Hindlimb muscle (tissue), 1 donor: ENCODE measurements around the gene CCL21. TPM values are rescaled to one million over a fixed set of nuclear protein-coding genes. Genes with fewer than 3 reads are reported as not detected.

Experiments
- DNase-seq: peaks from one replicate; pipeline ENCODE4 v3.0.0-alpha.2; 2013
- polyA plus RNA-seq: library from polyadenylated mRNA; unstranded; fragments of 120-200 nt; gene quantifications from one replicate; pipeline ENCODE4 v1.2.1, GENCODE V29; 2013; ENCODE audit not compliant: insufficient read length

The CCL21 gene
- polyA plus RNA-seq, 1 donor: 4.3 TPM

GRCh38 chr9:34669809-34670562, 40.0 kb downstream of the CCL21 start:
- DNase-seq: no peak

- DNase-seq: peak; percentile 94
Measured at GRCh38 chr9:34665381-34666250, 44.3 kb downstream of the CCL21 start.

DNA sequence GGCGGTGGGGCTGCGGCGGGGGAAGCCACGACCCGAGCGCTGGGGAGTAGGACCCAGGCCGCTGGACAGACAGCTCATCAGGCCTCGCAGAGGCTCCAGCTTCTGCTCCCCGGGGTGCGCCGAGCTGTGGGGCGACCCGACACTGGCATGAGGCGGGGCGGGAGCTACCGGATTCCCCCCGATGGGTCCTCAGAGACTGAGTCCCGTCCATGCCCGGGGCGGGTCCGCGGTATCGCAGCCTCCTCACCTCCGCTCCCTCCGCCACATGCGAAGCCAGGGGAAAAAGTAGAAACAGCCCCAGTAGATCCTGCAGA, 44.9 kb downstream of the CCL21 start:
- no peak for DNase-seq

DNA sequence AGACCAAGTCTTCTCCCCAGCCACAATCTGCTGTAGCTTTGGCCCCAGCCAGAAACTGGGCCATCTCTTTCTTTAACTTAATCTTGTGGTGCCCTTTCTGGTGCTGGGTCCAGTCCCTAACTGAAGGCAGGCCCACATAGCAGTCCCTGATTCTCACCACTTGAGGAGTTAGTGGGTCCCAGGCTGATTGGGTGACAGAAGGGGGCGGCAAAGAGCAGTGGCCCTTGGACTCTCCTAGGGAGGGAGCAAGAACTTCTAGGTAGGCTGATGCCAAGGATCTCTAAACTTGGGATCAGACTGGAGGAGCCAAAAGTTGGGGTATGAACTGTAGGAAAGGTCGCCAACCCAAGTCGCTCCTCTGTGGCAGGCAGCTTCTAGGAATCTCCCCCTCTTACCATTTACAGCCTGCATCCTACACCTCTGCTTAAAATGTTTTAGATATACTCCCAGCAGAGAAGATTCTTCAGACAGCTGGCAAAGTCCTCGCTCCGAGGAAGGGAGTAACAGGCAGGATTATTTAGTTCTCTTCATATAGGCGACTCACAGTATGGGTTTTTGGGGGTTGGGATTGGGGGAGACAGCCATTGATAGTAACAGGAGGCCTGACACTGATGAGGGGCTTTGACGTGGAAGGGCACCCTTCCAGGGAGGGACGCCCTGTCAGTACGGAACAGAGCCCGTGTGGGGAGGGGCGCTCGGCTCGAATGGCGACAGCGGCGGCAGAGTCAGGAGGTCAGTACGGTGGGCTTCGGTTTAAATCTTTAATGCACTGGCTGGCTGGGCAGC, 45.5 kb downstream of the CCL21 start:
- peak; percentile 72 for DNase-seq

- DNase-seq: no peak
Measured at GRCh38 chr9:34663303-34663605, 46.7 kb downstream of the CCL21 start.

- no peak for DNase-seq
Measured at GRCh38 chr9:34662526-34663302, 47.2 kb downstream of the CCL21 start, which contains the start of gene CCL27. CCL27 (minus strand) TSS chr9:34662657; CDS start chr9:34662633, 24 bp downstream.

DNA sequence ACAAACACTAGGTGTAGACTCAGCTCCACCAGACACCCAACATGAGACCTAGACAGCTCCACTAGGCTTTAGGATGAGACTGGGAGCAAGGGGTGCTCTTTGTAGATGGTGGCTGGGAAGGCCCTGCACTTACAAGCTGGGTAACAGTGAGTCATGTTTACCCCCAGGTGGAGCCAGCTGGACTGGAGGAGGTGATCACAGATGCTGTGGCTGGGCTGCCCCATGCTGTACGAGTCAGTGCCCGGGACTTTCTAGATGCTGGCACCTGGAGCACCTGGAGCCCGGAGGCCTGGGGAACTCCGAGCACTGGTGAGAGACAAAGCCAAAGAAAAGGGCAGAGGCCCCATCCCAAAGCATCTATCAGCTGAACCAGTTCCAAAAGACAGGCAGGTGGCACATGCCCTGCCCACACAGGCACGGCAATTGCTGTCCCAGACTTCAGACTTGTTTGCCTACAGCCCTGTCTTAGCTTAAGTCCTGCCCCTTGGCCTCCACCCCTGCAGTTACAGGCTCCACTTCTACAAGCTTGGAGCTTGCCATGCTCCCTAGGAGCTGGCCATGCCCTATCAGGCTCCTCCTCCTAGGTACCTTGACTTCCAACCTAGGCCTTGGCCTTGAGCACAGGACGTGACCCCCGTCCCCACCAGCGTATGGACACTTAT, 50.2 kb downstream of the CCL21 start:
- DNase-seq: no peak

Other genes starting within 250 kb of the CCL21 start
- gene ENHO, start 187.1 kb downstream of the CCL21 start, polyA plus RNA-seq: 4.3 TPM
- 53.8 TPM for gene CNTFR, start 120.4 kb downstream of the CCL21 start, polyA plus RNA-seq
- 20.9 TPM for gene RPP25L, start 98.0 kb downstream of the CCL21 start, polyA plus RNA-seq
- 71.7 TPM for gene DCTN3, start 89.6 kb downstream of the CCL21 start, polyA plus RNA-seq
- 0.18 TPM for gene ARID3C, start 81.1 kb downstream of the CCL21 start, polyA plus RNA-seq
- 52.0 TPM for gene SIGMAR1, start 72.3 kb downstream of the CCL21 start, polyA plus RNA-seq
- gene GALT, start 63.5 kb downstream of the CCL21 start, polyA plus RNA-seq: 46.6 TPM
- 96.1 TPM for gene IL11RA, start 58.0 kb downstream of the CCL21 start, polyA plus RNA-seq
- gene CCL27, start 47.5 kb downstream of the CCL21 start, polyA plus RNA-seq: 0.67 TPM
- not detected for gene CCL19, start 18.9 kb downstream of the CCL21 start, polyA plus RNA-seq
- 0.23 TPM for gene PHF24, start 248.1 kb upstream of the CCL21 start, polyA plus RNA-seq